Chondrocyte (in vitro differentiated cells): ENCODE results near the gene LIX1L. TPM values are rescaled to one million over a fixed set of nuclear protein-coding genes. Genes with fewer than 3 reads are reported as not detected.

Source experiments
- DNase-seq: peaks from one replicate; pipeline ENCODE4 v3.0.0; 2021; ENCODE audit warnings: mixed read lengths, low spot score
- H3K27ac Mint-ChIP-seq: one replicate; pipeline ENCODE4 v1.8.0; 2021; ENCODE audit warnings: mild to moderate bottlenecking, moderate library complexity, mixed read lengths; ENCODE audit not compliant: unreplicated experiment
- H3K27me3 Mint-ChIP-seq: 2 replicates; pipeline ENCODE4 v1.8.0; 2021; ENCODE audit warnings: low read depth, mixed read lengths
- H3K36me3 Mint-ChIP-seq: 2 replicates; pipeline ENCODE4 v1.8.0; 2021; ENCODE audit warnings: low read depth, mixed read lengths
- H3K4me1 Mint-ChIP-seq: 2 replicates; pipeline ENCODE4 v1.8.0; 2021; ENCODE audit warnings: low read depth, mild to moderate bottlenecking, mixed read lengths
- H3K4me3 Mint-ChIP-seq: one replicate; pipeline ENCODE4 v1.8.0; 2021; ENCODE audit warnings: mild to moderate bottlenecking, moderate library complexity, mixed read lengths; ENCODE audit not compliant: unreplicated experiment
- H3K9me3 Mint-ChIP-seq: 2 replicates; pipeline ENCODE4 v1.8.0; 2021; ENCODE audit warnings: low read depth, mixed read lengths
- total RNA-seq: library from RNA; stranded (reverse); gene quantifications from 3 replicates; pipeline ENCODE4 v1.2.1, GENCODE V29; 2021
- TF ChIP-seq, protein P1 (sequence below): fragments of 200-600 bp; sonication (generic); IDR thresholded peaks from 2 replicates; pipeline ENCODE4 v1.5.0; 2021; ENCODE audit warnings: antibody characterized with exemption, mild to moderate bottlenecking, moderate library complexity

The LIX1L gene
- total RNA-seq, 1 donor from 2014 or later, result 50.3 TPM

DNA sequence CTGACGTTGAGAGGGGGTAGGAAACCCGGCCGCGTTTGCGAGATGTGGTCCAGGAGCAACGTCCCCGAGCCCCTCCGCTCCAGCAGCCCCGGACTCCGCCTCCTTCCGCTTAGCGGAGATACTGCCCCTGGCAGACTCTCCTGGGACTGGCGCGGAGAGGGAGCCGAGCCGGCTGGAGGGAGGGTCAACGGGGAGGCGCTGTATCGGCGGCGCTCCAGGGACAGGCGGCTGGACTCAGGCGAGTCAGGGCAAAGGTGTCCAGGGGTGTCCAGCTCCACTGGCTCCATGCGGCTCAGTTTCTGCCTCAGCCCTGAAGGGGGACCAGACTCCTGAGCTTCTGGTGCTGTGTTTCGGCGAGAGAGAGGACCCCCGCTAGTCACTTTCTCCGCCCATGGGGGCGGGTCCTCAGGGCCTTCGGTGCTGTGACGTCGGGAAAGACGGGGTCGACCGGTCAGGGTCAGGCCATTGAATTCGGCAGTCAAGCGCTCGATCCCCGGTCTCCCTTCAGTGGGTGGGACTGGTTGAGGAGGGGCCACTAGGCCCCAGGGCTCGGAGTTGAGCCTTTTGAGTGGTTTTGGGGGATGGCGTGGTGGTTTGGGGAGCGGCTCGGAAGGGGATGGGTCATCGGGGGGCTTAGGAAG, 2.8 kb upstream of the LIX1L start:
- peaks cover 80% of the 10 kb centered on the region for H3K4me1 Mint-ChIP-seq
- no peaks in the 10 kb centered on the region for H3K9me3 Mint-ChIP-seq
- H3K27ac Mint-ChIP-seq, result peak overlapping the region; percentile 83
- no peaks in the 10 kb centered on the region for H3K36me3 Mint-ChIP-seq
- peak; percentile 94 for DNase-seq
- H3K27me3 Mint-ChIP-seq, result no peaks in the 10 kb centered on the region
- H3K4me3 Mint-ChIP-seq, result peak overlapping the region; percentile 84
- TF ChIP-seq, protein P1, sequence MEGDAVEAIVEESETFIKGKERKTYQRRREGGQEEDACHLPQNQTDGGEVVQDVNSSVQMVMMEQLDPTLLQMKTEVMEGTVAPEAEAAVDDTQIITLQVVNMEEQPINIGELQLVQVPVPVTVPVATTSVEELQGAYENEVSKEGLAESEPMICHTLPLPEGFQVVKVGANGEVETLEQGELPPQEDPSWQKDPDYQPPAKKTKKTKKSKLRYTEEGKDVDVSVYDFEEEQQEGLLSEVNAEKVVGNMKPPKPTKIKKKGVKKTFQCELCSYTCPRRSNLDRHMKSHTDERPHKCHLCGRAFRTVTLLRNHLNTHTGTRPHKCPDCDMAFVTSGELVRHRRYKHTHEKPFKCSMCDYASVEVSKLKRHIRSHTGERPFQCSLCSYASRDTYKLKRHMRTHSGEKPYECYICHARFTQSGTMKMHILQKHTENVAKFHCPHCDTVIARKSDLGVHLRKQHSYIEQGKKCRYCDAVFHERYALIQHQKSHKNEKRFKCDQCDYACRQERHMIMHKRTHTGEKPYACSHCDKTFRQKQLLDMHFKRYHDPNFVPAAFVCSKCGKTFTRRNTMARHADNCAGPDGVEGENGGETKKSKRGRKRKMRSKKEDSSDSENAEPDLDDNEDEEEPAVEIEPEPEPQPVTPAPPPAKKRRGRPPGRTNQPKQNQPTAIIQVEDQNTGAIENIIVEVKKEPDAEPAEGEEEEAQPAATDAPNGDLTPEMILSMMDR, result peak; percentile 53

DNA sequence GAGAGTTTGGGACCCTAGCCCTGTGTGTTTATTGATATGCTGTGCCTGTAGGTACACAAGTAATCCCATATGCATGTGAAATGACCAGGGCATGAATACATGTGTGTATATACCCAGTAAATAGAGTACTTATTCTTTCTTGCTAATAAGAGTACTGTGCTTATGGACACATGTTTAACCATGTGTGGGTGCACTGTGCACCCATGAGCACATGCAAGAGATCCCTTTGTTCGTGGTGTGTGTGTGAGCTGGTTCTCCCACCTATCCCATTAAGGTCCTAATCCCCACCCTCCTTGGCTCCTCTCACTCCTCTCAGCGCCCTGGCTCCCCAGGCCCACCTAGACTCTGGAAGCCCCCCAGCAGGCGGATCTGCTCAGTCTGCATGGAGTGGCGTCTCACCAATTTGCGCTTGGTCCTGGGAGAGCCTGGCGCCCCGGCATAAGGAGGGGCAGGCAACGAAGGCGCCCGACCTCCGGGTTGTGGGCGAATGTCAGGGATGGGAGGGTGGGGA, 2.2 kb upstream of the LIX1L start:
- no peaks in the 10 kb centered on the region for H3K27me3 Mint-ChIP-seq
- H3K4me1 Mint-ChIP-seq, result peaks cover 81% of the 10 kb centered on the region
- DNase-seq, result no peak
- no peaks in the 10 kb centered on the region for H3K9me3 Mint-ChIP-seq
- H3K4me3 Mint-ChIP-seq, result peak overlapping the region; percentile 84
- no peaks in the 10 kb centered on the region for H3K36me3 Mint-ChIP-seq
- H3K27ac Mint-ChIP-seq, result no peak overlapping the region
- TF ChIP-seq, protein P1, result no peak

DNA sequence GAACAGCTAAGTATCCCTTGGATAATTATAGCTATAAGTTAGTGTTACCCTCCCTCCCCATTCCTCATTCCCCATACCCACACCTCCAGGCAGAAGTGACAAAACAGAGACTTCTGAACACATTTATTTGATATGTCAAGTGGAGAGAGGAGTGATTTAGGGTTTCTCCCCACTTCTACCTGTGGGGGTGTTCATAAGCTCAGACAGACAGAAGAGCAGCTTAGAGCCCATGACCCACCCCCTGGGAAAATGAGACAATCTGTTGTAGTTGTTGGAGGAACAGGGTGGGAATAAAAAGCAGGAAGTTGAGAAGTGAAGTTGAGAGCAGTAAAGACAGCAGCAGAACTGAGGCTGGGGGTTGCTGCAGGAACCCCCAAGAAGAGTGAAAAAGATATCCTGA, 1.5 kb upstream of the LIX1L start:
- Mint-ChIP-seq H3K4me3 (no peak overlapping the region), H3K27ac (no peak overlapping the region), H3K36me3 (no peaks in the 10 kb centered on the region), H3K27me3 (no peaks in the 10 kb centered on the region), H3K4me1 (peaks cover 83% of the 10 kb centered on the region), H3K9me3 (no peaks in the 10 kb centered on the region)
- TF ChIP-seq, protein P1, result no peak
- DNase-seq, result no peak

DNA sequence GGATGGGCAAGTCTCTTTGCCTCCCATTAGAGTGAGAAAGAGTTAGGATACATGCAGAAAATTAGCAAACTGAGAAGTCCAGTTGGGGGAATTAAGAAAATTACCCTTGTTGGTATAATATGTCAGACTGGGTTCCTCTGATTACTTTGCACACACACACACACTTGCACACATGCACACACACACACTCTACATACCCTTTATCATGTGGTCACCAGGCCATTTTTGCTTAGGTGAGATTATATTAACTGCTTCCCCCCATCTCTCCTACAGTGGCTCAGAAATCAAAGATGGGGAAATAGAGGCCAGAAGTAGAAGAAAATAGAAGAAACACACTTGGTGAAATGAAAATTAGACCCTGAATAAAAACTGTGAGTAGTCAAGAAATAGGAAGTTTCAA, 917 bp upstream of the LIX1L start:
- Mint-ChIP-seq H3K36me3 (no peaks in the 10 kb centered on the region), H3K4me1 (peaks cover 82% of the 10 kb centered on the region), H3K27me3 (no peaks in the 10 kb centered on the region), H3K9me3 (no peaks in the 10 kb centered on the region), H3K27ac (peak overlapping the region; percentile 88), H3K4me3 (no peak overlapping the region)
- TF ChIP-seq, protein P1, result no peak
- no peak for DNase-seq

DNA sequence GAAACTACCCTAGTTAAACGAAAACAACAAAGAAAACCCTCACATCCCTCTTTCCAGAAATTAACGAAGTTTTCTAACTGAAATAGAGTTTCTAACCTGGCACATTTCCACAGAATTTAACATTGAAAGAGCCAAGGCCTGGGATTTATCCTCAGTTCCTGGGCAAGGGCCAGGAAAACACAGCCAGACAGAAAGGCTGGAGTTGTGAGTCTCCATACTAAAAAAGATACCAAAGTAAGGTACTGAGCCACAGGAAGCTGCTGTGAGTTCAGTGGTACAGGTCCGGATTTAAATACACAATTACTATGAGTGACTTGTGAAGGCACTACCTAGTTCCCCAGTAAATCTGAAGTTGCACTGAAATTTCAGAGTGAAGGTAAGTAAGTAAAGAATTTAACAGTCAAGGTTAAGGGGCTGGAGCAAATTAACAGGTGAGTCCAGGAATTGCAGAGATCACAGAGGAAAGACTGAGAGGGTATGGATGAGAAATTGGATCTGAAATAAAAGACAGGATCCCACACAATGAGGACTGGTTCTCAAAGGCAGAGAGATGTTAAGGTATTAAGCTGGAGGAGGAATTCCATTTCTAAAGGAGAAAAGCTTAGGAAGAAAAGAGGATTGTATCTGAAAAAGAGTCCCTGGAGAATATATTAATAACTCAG, 905 bp downstream of the LIX1L start:
- Mint-ChIP-seq H3K27me3 (no peaks in the 10 kb centered on the region), H3K4me1 (peaks cover 69% of the 10 kb centered on the region), H3K9me3 (no peaks in the 10 kb centered on the region), H3K27ac (peak overlapping the region; percentile 93), H3K36me3 (peaks cover 2% of the 10 kb centered on the region), H3K4me3 (peak overlapping the region; percentile 79)
- TF ChIP-seq, protein P1, result no peak
- no peak for DNase-seq
